WTC11 (cell line): Measurements from ENCODE around the gene PDS5A.

ENCODE experiments used
- CBFB ChIP-seq: sonication (generic); formaldehyde crosslinking; IDR thresholded peaks from 2 replicates; pipeline ENCODE4 v1.8.1; 2022; ENCODE audit warnings: mild to moderate bottlenecking, low read depth, missing genetic modification reagents
- ETV6 ChIP-seq: sonication (generic); formaldehyde crosslinking; IDR thresholded peaks from 2 replicates; pipeline ENCODE4 v1.8.1; 2022; ENCODE audit warnings: mild to moderate bottlenecking, missing genetic modification reagents
- SMAD3 ChIP-seq: sonication (generic); formaldehyde crosslinking; IDR thresholded peaks from 2 replicates; pipeline ENCODE4 v1.8.0; 2022; ENCODE audit warnings: missing genetic modification reagents, mild to moderate bottlenecking, borderline replicate concordance
- TF ChIP-seq, protein P1 (sequence below): sonication (generic); formaldehyde crosslinking; IDR thresholded peaks from 2 replicates; pipeline ENCODE4 v1.8.0; 2022; ENCODE audit warnings: mild to moderate bottlenecking, missing genetic modification reagents
- TF ChIP-seq, protein P2 (sequence below): fragments of 200-600 bp; IDR thresholded peaks from 2 replicates; pipeline ENCODE4 v1.8.0; 2022; ENCODE audit warnings: antibody characterized with exemption

DNA sequence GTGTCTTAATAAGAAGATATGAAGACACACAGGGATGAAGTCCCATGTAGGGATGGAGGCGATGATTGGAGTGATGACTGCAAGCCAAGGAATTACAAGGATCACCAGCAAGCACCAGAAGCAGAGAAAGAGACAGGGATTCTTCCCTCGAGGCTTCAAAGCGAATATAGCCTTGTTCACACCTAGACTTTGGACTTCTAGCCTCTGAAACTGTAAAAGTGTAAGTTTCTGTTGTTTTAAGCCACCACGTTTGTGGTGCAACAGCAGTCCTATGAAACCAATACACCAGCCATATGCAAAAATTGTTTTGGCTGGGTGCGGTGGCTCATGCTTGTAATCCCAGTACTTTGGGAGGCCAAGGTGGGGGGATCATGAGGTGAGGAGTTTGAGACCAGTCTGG is 9.8 kb upstream of the PDS5A start:
- TF ChIP-seq ETV6 (no peak), CBFB (CRISPR knock-in tag) (no peak), SMAD3 (CRISPR knock-in tag) (no peak)
- TF ChIP-seq, protein P1, sequence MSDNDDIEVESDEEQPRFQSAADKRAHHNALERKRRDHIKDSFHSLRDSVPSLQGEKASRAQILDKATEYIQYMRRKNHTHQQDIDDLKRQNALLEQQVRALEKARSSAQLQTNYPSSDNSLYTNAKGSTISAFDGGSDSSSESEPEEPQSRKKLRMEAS (CRISPR knock-in tag), result no peak
- TF ChIP-seq, protein P2, sequence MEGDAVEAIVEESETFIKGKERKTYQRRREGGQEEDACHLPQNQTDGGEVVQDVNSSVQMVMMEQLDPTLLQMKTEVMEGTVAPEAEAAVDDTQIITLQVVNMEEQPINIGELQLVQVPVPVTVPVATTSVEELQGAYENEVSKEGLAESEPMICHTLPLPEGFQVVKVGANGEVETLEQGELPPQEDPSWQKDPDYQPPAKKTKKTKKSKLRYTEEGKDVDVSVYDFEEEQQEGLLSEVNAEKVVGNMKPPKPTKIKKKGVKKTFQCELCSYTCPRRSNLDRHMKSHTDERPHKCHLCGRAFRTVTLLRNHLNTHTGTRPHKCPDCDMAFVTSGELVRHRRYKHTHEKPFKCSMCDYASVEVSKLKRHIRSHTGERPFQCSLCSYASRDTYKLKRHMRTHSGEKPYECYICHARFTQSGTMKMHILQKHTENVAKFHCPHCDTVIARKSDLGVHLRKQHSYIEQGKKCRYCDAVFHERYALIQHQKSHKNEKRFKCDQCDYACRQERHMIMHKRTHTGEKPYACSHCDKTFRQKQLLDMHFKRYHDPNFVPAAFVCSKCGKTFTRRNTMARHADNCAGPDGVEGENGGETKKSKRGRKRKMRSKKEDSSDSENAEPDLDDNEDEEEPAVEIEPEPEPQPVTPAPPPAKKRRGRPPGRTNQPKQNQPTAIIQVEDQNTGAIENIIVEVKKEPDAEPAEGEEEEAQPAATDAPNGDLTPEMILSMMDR, result no peak
